H9 (cell line): ENCODE measurements around the gene DIP2A. TPM values are rescaled to one million over a fixed set of nuclear protein-coding genes. Genes with fewer than 3 reads are reported as not detected.
"Not testable (repeated sequence)": the region's sequence is repeated elsewhere in the genome, so short reads cannot be mapped to it uniquely, and the experiment has no call there.

Source experiments
- DNase-seq: peaks from one replicate; pipeline ENCODE4 v3.0.0-alpha.2; 2017
- H2AFZ ChIP-seq: one replicate; pipeline ENCODE4 v1.6.1; 2013; ENCODE audit warnings: mild to moderate bottlenecking, low read length, control low read depth, moderate library complexity
- H2AK5ac ChIP-seq: 2 replicates; pipeline ENCODE4 v1.6.1; 2013; ENCODE audit warnings: low read length, control low read depth, mixed read lengths; ENCODE audit not compliant: insufficient read length
- H2BK120ac ChIP-seq: one replicate; pipeline ENCODE4 v1.6.1; 2013; ENCODE audit warnings: low read depth, mild to moderate bottlenecking, low read length, control low read depth, inconsistent platforms; ENCODE audit not compliant: poor library complexity, severe bottlenecking
- H2BK12ac ChIP-seq: 2 replicates; pipeline ENCODE4 v1.6.1; 2013; ENCODE audit warnings: low read length, control low read depth, mixed read lengths, low read depth; ENCODE audit not compliant: insufficient read length
- H2BK15ac ChIP-seq: 2 replicates; pipeline ENCODE4 v1.6.1; 2013; ENCODE audit warnings: low read depth, low read length, control low read depth
- H2BK20ac ChIP-seq: one replicate; pipeline ENCODE4 v1.6.1; 2013; ENCODE audit warnings: low read depth, mild to moderate bottlenecking, low read length, control low read depth, inconsistent platforms; ENCODE audit not compliant: poor library complexity, severe bottlenecking
- H2BK5ac ChIP-seq: 2 replicates; pipeline ENCODE4 v1.6.1; 2013; ENCODE audit warnings: low read length, control low read depth, mixed read lengths; ENCODE audit not compliant: insufficient read length
- H3K14ac ChIP-seq: 2 replicates; pipeline ENCODE4 v1.6.1; 2013; ENCODE audit warnings: low read length, control low read depth; ENCODE audit not compliant: insufficient read depth
- H3K18ac ChIP-seq: 2 replicates; pipeline ENCODE4 v1.6.1; 2013; ENCODE audit warnings: low read depth, mild to moderate bottlenecking, mixed read lengths, low read length, control low read depth; ENCODE audit not compliant: insufficient read length
- H3K23ac ChIP-seq: 2 replicates; pipeline ENCODE4 v1.6.1; 2013; ENCODE audit warnings: low read length, control low read depth, mixed read lengths, low read depth; ENCODE audit not compliant: insufficient read length
- H3K23me2 ChIP-seq: 2 replicates; pipeline ENCODE4 v1.6.1; 2013; ENCODE audit warnings: low read depth, mild to moderate bottlenecking, mixed read lengths, low read length, control low read depth; ENCODE audit not compliant: insufficient read length, poor library complexity, severe bottlenecking
- H3K27ac ChIP-seq: 2 replicates; pipeline ENCODE4 v1.5.1; 2013; ENCODE audit warnings: low read length, control low read depth, mixed read lengths, low read depth; ENCODE audit not compliant: insufficient read length
- H3K27me3 ChIP-seq: 2 replicates; pipeline ENCODE4 v1.6.1; 2013; ENCODE audit warnings: low read length, control low read depth, inconsistent platforms; ENCODE audit not compliant: insufficient read depth
- H3K4ac ChIP-seq: 2 replicates; pipeline ENCODE4 v1.6.1; 2013; ENCODE audit warnings: low read depth, mild to moderate bottlenecking, control low read depth, inconsistent platforms, low read length, moderate library complexity
- H3K4me1 ChIP-seq: 2 replicates; pipeline ENCODE4 v1.6.1; 2013; ENCODE audit warnings: low read length, control low read depth, inconsistent platforms; ENCODE audit not compliant: insufficient read depth
- H3K4me2 ChIP-seq: 2 replicates; pipeline ENCODE4 v1.6.1; 2013; ENCODE audit warnings: low read length, control low read depth, mixed read lengths; ENCODE audit not compliant: insufficient read length, insufficient read depth
- H3K56ac ChIP-seq: 2 replicates; pipeline ENCODE4 v1.6.1; 2013; ENCODE audit warnings: low read depth, mild to moderate bottlenecking, mixed read lengths, low read length, control low read depth; ENCODE audit not compliant: insufficient read length
- H3K79me1 ChIP-seq: 2 replicates; pipeline ENCODE4 v1.6.1; 2013; ENCODE audit warnings: low read depth, mild to moderate bottlenecking, moderate library complexity, low read length, control low read depth, inconsistent platforms; ENCODE audit not compliant: insufficient read depth, poor library complexity, severe bottlenecking
- H3K79me2 ChIP-seq: 2 replicates; pipeline ENCODE4 v1.6.1; 2013; ENCODE audit warnings: low read length, control low read depth, inconsistent platforms; ENCODE audit not compliant: insufficient read depth
- H3K9ac ChIP-seq: 2 replicates; pipeline ENCODE4 v1.6.1; 2013; ENCODE audit warnings: low read length, control low read depth, mixed read lengths; ENCODE audit not compliant: insufficient read length; ENCODE audit errors: extremely low read depth
- H3K9me3 ChIP-seq: one replicate; pipeline ENCODE4 v1.6.1; 2013; ENCODE audit warnings: low read depth, low read length, inconsistent platforms; ENCODE audit not compliant: control insufficient read depth
- H3T11ph ChIP-seq: one replicate; pipeline ENCODE4 v1.6.1; 2013; ENCODE audit warnings: mild to moderate bottlenecking, low read length, control low read depth, inconsistent platforms
- H4K20me1 ChIP-seq: one replicate; pipeline ENCODE4 v1.6.1; 2013; ENCODE audit not compliant: control insufficient read depth, insufficient read length, insufficient read depth
- H4K5ac ChIP-seq: 2 replicates; pipeline ENCODE4 v1.6.1; 2013; ENCODE audit warnings: low read depth, mild to moderate bottlenecking, mixed read lengths, low read length, control low read depth; ENCODE audit not compliant: insufficient read length
- H4K8ac ChIP-seq: replicated peaks from 2 replicates; pipeline ENCODE4 v1.6.1; 2013; ENCODE audit warnings: low read length, control low read depth, mixed read lengths, low read depth; ENCODE audit not compliant: insufficient read length
- H4K91ac ChIP-seq: 2 replicates; pipeline ENCODE4 v1.6.1; 2013; ENCODE audit warnings: low read depth, mild to moderate bottlenecking, moderate library complexity, mixed read lengths, low read length, control low read depth; ENCODE audit not compliant: insufficient read length
- H3K27ac Mint-ChIP-seq, 3 experiments: 2 replicates in 2 of 3; 3 replicates in 1 of 3; pipeline ENCODE4 v1.8.0; 2020 to 2021; ENCODE audit warnings: mixed read lengths in 3 of 3, mild to moderate bottlenecking in 1 of 3, moderate library complexity in 1 of 3
- H3K27me3 Mint-ChIP-seq: 2 replicates; pipeline ENCODE4 v1.8.0; 2021; ENCODE audit warnings: low read depth, mild to moderate bottlenecking, moderate library complexity, mixed read lengths
- H3K36me3 Mint-ChIP-seq, 3 experiments: 2 replicates in 2 of 3; 3 replicates in 1 of 3; pipeline ENCODE4 v1.8.0; 2020 to 2021; ENCODE audit warnings: low read depth in 3 of 3, mixed read lengths in 3 of 3; ENCODE audit not compliant: insufficient read depth in 1 of 3
- H3K4me1 Mint-ChIP-seq, 2 experiments: 2 replicates each; pipeline ENCODE4 v1.8.0; 2020; ENCODE audit warnings: mixed read lengths in 2 of 2
- H3K4me3 Mint-ChIP-seq, 2 experiments: 2 replicates in 1 of 2; 3 replicates in 1 of 2; pipeline ENCODE4 v1.8.0; 2020 to 2021; ENCODE audit warnings: mild to moderate bottlenecking in 2 of 2, mixed read lengths in 2 of 2, moderate library complexity in 1 of 2
- H3K9me3 Mint-ChIP-seq, 2 experiments: 2 replicates in 1 of 2; 3 replicates in 1 of 2; pipeline ENCODE4 v1.8.0; 2020; ENCODE audit warnings: mild to moderate bottlenecking in 2 of 2, mixed read lengths in 2 of 2, moderate library complexity in 1 of 2
- CTCF ChIP-seq: fragments of 200-600 bp; sonication (generic); conservative IDR thresholded peaks from 3 replicates; pipeline ENCODE4 v1.8.0; 2021; ENCODE audit warnings: antibody characterized with exemption, mild to moderate bottlenecking
- WGBS: extraction: QIAGEN DNeasy Blood & Tissue Kit; methylation state at CpG from one replicate; pipeline ENCODE4 v1.1.7; 2013; ENCODE audit warnings: missing lambda C conversion rate, low lambda C conversion rate, mixed read lengths; ENCODE audit not compliant: insufficient read length; ENCODE audit errors: extremely low coverage; 5-methylcytosine and 5-hydroxymethylcytosine counted together
- total RNA-seq: library from RNA; stranded (reverse); gene quantifications from 2 replicates; pipeline ENCODE4 v1.2.1, GENCODE V29; 2021

Gene DIP2A
- total RNA-seq, 1 experiment from 2014 or later, result 25.2 TPM

DNA sequence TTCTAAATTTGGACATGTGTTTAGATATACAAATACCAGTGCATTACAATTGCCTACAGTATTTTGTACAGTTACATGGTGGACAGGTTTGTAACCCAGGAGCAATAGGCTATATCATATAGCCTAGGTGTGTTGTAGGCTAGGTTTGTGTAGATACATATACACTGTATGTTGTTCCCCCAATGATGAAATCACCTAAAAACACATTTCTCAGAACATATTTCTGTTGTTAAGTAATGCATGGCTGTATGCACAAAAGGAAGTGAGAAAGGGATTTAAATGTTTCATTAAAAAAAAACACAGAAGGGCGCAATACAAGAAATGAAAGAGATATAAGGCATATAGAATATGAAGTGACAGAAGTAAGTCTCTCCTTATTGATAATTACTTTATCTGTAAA lies 114.2 kb downstream of the DIP2A start:
- Histone ChIP-seq H2BK20ac (no peak overlapping the region), H2BK5ac (no peak overlapping the region), H2AFZ (no peak overlapping the region), H4K20me1 (no peaks in the 10 kb centered on the region), H3K14ac (no peak overlapping the region), H4K8ac (no peak overlapping the region), H3K23me2 (no peaks in the 10 kb centered on the region), H3K79me2 (no peaks in the 10 kb centered on the region), H3T11ph (no peak overlapping the region), H3K18ac (no peak overlapping the region), H3K4me2 (no peak overlapping the region), H3K4ac (no peak overlapping the region), H3K56ac (no peak overlapping the region), H3K79me1 (no peaks in the 10 kb centered on the region), H3K27me3 (no peaks in the 10 kb centered on the region), H3K9ac (no peak overlapping the region), H2BK120ac (no peak overlapping the region), H3K27ac (no peak overlapping the region), H3K9me3 (no peaks in the 10 kb centered on the region), H2AK5ac (no peak overlapping the region), H2BK12ac (no peak overlapping the region), H3K4me1 (no peaks in the 10 kb centered on the region), H4K91ac (no peak overlapping the region), H3K23ac (no peak overlapping the region), H2BK15ac (no peak overlapping the region), H4K5ac (no peak overlapping the region)
- WGBS, result no CpG with 5 or more reads among the region's 1 CpG
- Mint-ChIP-seq H3K4me3 (no peak overlapping the region), H3K27me3 (no peaks in the 10 kb centered on the region), H3K36me3 (peaks cover 29 to 33% (median 31%) of the 10 kb centered on the region in 3 experiments), H3K9me3 (peaks cover 21 to 22% of the 10 kb centered on the region in 2 experiments), H3K27ac (no peak overlapping the region), H3K4me1 (no peaks in the 10 kb centered on the region)
- TF ChIP-seq CTCF, result no peak
- no peak for DNase-seq

DNA sequence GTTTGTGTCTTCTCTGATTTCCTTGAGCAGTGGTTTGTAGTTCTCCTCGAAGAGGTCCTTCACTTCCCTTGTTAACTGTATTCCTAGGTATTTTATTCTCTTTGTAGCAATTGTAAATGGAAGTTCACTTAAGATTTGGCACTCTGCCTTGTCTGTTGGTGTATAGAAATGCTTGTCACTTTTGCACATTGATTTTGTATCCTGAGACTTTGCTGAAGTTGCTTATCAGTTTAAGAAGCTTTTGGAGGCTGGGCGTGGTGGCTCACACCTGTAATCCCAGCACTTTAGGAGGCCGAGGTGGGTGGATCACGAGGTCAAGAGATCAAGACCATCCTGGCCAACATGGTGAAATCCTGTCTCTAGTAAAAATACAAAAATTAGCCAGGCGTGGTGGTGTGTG lies 119.1 kb downstream of the DIP2A start:
- H3K23me2 ChIP-seq, H3K79me1 ChIP-seq, H3K14ac ChIP-seq, H2AK5ac ChIP-seq, H4K20me1 ChIP-seq, H2BK5ac ChIP-seq, H3K56ac ChIP-seq, H2BK12ac ChIP-seq, H4K8ac ChIP-seq, H3K23ac ChIP-seq, H3K4me1 Mint-ChIP-seq, H3K27me3 Mint-ChIP-seq, H3K18ac ChIP-seq, H3K27ac ChIP-seq, H3K4me3 Mint-ChIP-seq, H3T11ph ChIP-seq, H4K91ac ChIP-seq, H3K4me2 ChIP-seq, H3K9ac ChIP-seq, H3K4ac ChIP-seq, H2BK15ac ChIP-seq, H3K27me3 ChIP-seq, H2AFZ ChIP-seq, H2BK20ac ChIP-seq, H2BK120ac ChIP-seq, DNase-seq, H4K5ac ChIP-seq, H3K27ac Mint-ChIP-seq, H3K4me1 ChIP-seq, H3K79me2 ChIP-seq: not testable (repeated sequence)
- H3K9me3 ChIP-seq, result peaks cover 11% of the 10 kb centered on the region
- WGBS, result no CpG with 5 or more reads among the region's 5 CpGs
- Mint-ChIP-seq H3K36me3 (peaks cover 33 to 46% (median 43%) of the 10 kb centered on the region in 3 experiments), H3K9me3 (peaks cover 50 to 59% of the 10 kb centered on the region in 2 experiments)
